ENCODE measurements around the gene RAB11A.

Gene RAB11A

GRCh38 chr15:65881766-65882434, 12.6 kb downstream of the RAB11A start:
- DNase-seq (ENCODE audit: low spot score), result no peak
- TF ChIP-seq CTCF (IDR thresholded peaks at IDR 0.05; ENCODE audit: extremely low read depth, missing control alignments), result no peak

- DNase-seq (ENCODE audit: low spot score), result no peak
- no peak for TF ChIP-seq CTCF (IDR thresholded peaks at IDR 0.05; ENCODE audit: extremely low read depth, missing control alignments)
Observed at GRCh38 chr15:65883571-65883970, 14.3 kb downstream of the RAB11A start.

- no peak for DNase-seq (ENCODE audit: low spot score)
- no peak for TF ChIP-seq CTCF (IDR thresholded peaks at IDR 0.05; ENCODE audit: extremely low read depth, missing control alignments)
Observed at GRCh38 chr15:65884511-65884910, 15.2 kb downstream of the RAB11A start.

GRCh38 chr15:65885668-65886218, 16.5 kb downstream of the RAB11A start:
- DNase-seq (ENCODE audit: low spot score), result no peak
- no peak for TF ChIP-seq CTCF (IDR thresholded peaks at IDR 0.05; ENCODE audit: extremely low read depth, missing control alignments)

GRCh38 chr15:65887565-65887964, 18.3 kb downstream of the RAB11A start:
- no peak for DNase-seq (ENCODE audit: low spot score)

GRCh38 chr15:65888981-65889380, 19.7 kb downstream of the RAB11A start:
- no peak for DNase-seq (ENCODE audit: low spot score)
- no peak for TF ChIP-seq CTCF (IDR thresholded peaks at IDR 0.05; ENCODE audit: extremely low read depth, missing control alignments)

More at GRCh38 chr15:65887565-65887964, 18.3 kb downstream of the RAB11A start:
- TF ChIP-seq CTCF (IDR thresholded peaks at IDR 0.05; ENCODE audit: extremely low read depth, missing control alignments), result no peak

GRCh38 chr15:65893060-65893459, 23.8 kb downstream of the RAB11A start:
- no peak for TF ChIP-seq CTCF (IDR thresholded peaks at IDR 0.05; ENCODE audit: extremely low read depth, missing control alignments)
- DNase-seq (ENCODE audit: low spot score), result no peak
